GM12872 (cell line): ENCODE measurements around the gene TPCN1.

Experiments
- TF ChIP-seq, protein P1 (sequence below): IDR thresholded peaks from 3 replicates; pipeline ENCODE4 v1.5.1; 2011; ENCODE audit warnings: low read depth, mild to moderate bottlenecking, low read length, moderate library complexity; ENCODE audit not compliant: insufficient read depth

Gene TPCN1

DNA sequence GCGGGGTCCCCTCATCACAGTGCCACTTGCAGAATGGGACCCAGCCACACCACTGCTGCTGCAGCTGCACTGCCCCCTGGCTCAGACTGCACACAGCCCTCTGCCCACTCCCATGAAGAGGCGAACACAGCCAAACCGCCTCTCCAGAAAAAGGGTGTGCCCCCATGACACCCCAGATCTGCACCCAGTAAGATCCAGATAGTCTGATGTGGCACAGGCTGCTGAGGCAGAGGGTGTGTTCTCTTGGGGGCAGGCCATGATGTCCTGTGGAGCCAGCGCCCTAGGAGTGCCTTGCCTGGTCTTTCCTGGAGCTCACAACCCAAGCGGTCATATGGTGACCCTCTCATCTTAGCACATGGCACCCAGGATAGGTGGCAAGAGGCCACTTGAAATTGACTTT lies 69.2 kb downstream of the TPCN1 start:
- TF ChIP-seq, protein P1, sequence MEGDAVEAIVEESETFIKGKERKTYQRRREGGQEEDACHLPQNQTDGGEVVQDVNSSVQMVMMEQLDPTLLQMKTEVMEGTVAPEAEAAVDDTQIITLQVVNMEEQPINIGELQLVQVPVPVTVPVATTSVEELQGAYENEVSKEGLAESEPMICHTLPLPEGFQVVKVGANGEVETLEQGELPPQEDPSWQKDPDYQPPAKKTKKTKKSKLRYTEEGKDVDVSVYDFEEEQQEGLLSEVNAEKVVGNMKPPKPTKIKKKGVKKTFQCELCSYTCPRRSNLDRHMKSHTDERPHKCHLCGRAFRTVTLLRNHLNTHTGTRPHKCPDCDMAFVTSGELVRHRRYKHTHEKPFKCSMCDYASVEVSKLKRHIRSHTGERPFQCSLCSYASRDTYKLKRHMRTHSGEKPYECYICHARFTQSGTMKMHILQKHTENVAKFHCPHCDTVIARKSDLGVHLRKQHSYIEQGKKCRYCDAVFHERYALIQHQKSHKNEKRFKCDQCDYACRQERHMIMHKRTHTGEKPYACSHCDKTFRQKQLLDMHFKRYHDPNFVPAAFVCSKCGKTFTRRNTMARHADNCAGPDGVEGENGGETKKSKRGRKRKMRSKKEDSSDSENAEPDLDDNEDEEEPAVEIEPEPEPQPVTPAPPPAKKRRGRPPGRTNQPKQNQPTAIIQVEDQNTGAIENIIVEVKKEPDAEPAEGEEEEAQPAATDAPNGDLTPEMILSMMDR, result no peak

DNA sequence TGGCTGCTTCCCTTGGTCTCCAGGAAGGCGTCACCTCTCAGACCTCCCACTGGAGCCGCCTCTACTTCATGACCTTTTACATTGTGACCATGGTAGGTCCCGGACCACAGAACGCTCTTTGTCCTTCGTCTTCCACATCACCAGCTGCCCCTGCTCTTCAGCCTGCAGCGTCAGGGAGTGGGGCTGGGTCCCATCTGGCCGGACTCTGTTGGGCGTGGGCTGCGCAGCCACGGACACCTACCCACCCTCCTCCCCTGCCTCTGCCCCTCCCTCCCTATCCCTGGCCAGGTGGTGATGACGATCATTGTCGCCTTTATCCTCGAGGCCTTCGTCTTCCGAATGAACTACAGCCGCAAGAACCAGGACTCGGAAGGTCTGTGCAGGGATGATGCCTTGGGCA lies 70.3 kb downstream of the TPCN1 start:
- TF ChIP-seq, protein P1, result no peak

DNA sequence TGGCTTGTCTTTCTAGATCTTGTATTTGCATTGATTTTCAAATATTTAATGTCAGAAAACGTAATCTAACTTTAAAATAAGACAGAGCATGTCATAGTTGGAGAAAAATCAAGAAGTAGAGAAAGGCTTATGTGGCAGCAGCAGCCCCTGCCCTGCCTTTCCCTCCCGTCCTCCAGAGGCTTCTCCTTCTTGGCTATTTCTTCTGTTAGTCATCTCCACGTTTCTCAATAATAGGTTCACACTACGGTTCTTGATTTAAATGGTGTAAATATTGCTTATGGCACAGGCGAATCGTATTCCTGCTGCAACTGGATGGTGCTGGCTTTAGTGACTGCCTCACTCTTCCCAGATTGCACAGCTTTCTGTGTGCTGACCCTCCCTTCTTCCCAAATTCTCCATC lies 70.8 kb downstream of the TPCN1 start:
- TF ChIP-seq, protein P1, result no peak

DNA sequence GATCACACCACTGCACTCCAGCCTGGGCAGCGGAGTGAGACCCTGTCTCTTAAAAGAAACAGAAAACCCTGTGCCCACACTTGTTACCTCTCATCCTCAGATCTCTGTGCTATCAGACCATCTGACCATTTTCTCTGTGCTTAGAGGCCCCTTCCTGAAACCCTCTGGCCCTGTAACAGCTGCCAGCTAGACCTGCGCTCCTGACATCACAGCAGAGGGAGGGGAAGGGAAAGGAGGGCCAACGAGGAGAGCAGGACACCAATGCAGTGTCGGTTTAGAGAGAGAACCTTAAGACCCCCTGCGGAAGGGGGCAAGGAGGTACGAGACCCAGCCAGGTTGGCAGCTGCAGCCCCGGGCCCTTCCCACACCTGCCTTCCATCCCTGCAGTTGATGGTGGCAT lies 71.3 kb downstream of the TPCN1 start:
- TF ChIP-seq, protein P1, result no peak

DNA sequence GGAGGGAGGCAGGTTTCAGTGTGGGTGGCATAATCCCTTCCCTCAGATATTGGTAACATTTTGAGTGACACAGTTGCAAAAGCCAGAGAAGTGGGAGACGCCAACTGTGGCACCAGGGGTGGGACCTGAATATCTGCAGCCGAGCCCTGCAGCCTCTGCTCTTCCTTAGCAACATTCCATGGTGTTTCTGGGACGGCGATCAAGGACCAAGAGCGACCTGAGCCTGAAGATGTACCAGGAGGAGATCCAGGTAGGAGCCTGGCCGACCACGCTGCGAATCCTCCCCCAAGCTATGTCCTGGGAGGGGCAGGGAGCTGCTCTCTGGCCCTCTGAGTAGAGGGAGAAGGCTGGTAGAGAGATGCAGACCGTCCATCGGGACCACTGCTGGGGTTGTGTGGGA lies 71.8 kb downstream of the TPCN1 start:
- TF ChIP-seq, protein P1, result no peak

DNA sequence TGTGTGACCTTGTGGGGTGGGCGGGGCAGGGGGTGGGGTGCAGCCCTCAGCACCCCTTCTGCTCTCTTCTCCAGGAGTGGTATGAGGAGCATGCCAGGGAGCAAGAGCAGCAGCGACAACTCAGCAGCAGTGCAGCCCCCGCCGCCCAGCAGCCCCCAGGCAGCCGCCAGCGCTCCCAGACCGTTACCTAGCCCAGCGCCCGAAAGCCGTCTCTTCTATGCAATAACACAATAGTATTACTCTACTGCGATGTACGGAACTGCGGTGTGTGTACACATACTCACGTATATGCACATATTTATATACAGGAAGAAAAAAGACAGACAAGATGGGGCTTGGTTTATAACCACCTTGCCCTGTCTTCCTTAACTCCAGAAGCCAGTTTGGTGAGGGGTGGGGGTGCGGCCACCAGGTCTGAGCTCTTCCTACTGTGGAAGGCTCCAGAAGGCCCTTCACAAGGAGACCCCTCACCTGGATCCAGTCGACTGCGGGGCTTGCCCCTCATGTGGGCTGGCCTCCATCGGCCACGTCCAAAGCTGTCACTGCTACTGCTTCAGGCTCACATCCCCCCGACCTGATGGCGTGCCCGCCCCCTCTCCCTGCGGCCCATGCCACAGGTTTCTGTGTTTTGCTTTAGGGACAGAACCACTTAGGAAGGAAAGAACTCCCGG lies 74.8 kb downstream of the TPCN1 start:
- TF ChIP-seq, protein P1, result no peak

DNA sequence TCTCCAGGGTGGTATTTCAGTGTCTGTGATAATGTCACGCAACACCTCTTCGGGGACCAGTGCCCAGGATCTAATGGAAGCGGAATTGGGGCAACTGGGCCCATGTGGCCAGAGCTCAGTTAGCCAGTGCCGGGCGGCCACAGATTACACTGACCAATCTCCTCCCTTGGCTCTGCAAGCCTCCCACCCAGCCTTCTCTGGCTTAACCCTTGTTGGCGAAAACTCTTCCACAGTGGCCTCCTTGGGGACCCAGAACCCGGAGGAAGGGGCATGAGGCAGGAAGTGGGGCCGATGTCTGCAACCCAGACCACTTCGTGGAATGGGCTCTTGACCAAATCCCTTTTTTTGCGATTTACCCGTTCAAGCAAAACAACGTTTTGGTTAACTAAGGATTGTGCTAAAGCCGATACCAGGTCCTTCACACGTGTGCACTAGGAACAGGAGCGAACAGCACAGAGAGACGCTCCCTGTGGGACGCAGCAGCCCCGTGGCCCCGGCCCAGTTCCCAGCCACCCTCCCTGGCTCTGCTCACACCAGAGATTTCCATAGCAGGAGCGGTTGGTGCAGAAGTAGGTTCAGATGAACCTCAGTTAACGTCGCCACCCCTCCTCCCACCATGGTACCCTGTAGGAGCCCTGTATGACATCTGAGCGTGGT lies 75.4 kb downstream of the TPCN1 start:
- TF ChIP-seq, protein P1, result no peak
